ENCODE results near the gene JMJD7.

The JMJD7 gene

GRCh38 chr15:41801185-41801584 lies 26.7 kb upstream of the JMJD7 start:
- no peak for DNase-seq

GRCh38 chr15:41801850-41802455 lies 25.9 kb upstream of the JMJD7 start:
- DNase-seq, result no peak

- DNase-seq, result no peak
These were observed 23.5 kb upstream of the JMJD7 start for GRCh38 chr15:41804361-41804760.

GRCh38 chr15:41804916-41805666 lies 22.8 kb upstream of the JMJD7 start:
- DNase-seq, result no peak

- DNase-seq, result no peak
These were observed 22.2 kb upstream of the JMJD7 start for GRCh38 chr15:41805711-41806110.

- no peak for DNase-seq
These were observed 21.4 kb upstream of the JMJD7 start for GRCh38 chr15:41806291-41807181.

GRCh38 chr15:41809121-41809520 lies 18.8 kb upstream of the JMJD7 start:
- no peak for DNase-seq

GRCh38 chr15:41809526-41810220 lies 18.2 kb upstream of the JMJD7 start:
- no peak for DNase-seq

GRCh38 chr15:41810651-41811431 lies 17.1 kb upstream of the JMJD7 start:
- DNase-seq, result no peak

- DNase-seq, result peak; percentile 76
These were observed 16.3 kb upstream of the JMJD7 start for GRCh38 chr15:41811432-41812195.

- DNase-seq, result no peak
These were observed 15.0 kb upstream of the JMJD7 start for GRCh38 chr15:41812820-41813375.

GRCh38 chr15:41813426-41813825 lies 14.5 kb upstream of the JMJD7 start:
- DNase-seq, result no peak

- no peak for DNase-seq
These were observed 13.4 kb upstream of the JMJD7 start for GRCh38 chr15:41814534-41814933.

GRCh38 chr15:41816788-41817187 lies 11.1 kb upstream of the JMJD7 start:
- no peak for DNase-seq

GRCh38 chr15:41817327-41817726 lies 10.6 kb upstream of the JMJD7 start:
- no peak for DNase-seq

- no peak for DNase-seq
These were observed 10.1 kb upstream of the JMJD7 start for GRCh38 chr15:41817781-41818180.

GRCh38 chr15:41819455-41820050 lies 8.3 kb upstream of the JMJD7 start:
- DNase-seq, result no peak

GRCh38 chr15:41820791-41821423 lies 7.0 kb upstream of the JMJD7 start:
- no peak for DNase-seq

- no peak for DNase-seq
These were observed 6.1 kb upstream of the JMJD7 start for GRCh38 chr15:41821831-41822230.

GRCh38 chr15:41822471-41822870 lies 5.4 kb upstream of the JMJD7 start:
- no peak for DNase-seq
